D341Med (cell line): ENCODE results near the gene MAPK7.
"Not testable (repeated sequence)": the region's sequence is repeated elsewhere in the genome, so short reads cannot be mapped to it uniquely, and the experiment has no call there.

Source experiments
- DNase-seq: peaks from one replicate; pipeline ENCODE4 v3.0.0; 2012; ENCODE audit warnings: low spot score

MAPK7 gene

DNA sequence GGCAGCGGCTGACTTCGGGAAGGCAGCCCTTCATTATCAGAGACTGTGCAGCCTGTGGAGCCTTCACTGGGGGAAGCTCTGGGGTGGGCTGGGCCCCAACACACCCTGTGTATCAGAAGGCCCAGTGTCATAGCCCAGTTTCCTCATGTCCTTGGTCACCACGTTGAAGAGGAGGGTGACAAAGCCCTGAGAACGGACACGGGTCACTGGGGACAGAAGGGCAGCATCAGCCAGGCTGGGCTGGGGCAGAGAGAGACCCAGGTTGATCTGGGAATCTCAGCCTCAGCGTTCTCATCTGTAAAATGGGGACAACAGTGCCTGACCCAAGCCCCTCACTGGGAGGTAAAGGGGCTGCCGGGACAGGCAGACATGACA lies 35.1 kb upstream of the MAPK7 start:
- no peak for DNase-seq

DNA sequence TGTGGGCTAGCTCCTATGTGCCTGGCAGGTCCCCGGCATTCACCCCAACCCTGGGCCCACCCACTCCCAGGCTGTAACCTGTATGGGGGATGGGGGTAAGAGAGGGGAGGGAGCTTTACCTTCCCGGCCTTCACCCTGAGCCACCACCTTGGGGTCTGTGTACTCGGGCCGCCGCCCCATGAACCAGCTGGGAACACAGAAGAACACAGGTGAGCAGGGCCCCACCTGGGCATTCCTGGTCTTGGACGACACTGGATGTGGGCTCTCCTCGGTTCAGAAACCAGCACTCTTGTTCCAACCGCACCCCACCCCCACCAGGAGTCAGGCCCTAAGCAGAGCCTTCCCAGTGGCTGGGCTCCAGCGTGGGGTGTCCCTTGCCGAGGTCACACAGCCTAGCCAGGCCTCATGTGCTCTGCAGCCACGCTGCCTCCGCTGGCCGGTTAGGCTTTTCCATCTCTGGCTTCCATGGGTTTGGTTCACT lies 34.6 kb upstream of the MAPK7 start:
- DNase-seq, result no peak

DNA sequence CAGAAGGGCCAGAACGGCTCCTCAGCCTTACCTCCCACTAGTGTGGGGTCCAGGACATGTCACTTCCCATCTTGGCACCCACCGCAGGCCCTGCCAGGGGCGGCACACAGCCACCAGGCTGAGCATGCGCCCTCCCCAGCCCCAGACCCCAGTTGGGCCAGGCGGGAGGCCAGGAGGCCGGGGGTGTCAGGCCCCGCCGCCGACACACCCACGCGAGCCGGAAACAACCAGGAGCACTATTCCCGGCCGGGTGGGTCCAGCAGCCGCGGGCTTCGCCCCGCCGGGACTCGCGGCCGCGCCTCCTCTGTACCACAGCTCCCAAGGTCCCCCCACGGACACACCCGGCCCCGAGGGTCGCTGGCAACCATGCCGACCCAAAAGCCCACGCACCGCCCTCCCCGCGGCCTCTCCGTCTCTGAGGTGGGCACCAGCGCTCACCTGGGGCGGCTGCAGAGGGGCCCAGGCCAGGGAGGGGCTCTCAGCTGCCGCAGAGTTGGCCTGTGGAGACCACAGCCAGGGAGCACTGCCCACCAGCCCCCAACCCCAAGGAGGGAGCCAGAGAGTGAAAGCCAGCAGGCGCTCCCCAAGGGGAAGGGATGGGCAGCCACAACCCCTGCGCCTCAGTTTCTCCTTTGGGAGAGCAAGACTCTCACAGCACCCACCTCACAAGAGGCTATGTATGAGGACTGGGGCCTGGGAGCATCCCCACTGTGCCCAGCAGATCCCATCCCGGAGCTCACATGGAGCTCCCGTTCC lies 33.8 kb upstream of the MAPK7 start:
- DNase-seq, result no peak

DNA sequence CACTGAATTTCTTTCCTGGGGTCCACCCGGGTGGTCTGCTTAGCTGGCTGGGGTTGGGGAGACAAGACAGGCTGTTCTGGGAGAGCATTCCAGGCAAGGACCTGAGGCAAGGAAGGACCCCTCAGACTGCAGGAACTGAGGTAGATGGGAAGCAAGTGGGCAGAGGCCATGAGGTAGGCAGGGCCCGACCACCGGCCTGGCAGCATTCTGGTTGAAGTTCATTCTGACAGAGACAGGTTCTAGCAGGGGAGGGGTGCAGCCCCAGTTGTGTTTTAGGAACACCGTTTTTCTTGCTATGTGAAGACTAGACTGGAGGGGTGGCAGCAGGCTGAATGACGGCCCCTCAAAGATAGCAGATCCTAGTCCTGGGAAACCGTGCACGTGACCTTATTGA lies 33.2 kb upstream of the MAPK7 start:
- DNase-seq, result no peak

DNA sequence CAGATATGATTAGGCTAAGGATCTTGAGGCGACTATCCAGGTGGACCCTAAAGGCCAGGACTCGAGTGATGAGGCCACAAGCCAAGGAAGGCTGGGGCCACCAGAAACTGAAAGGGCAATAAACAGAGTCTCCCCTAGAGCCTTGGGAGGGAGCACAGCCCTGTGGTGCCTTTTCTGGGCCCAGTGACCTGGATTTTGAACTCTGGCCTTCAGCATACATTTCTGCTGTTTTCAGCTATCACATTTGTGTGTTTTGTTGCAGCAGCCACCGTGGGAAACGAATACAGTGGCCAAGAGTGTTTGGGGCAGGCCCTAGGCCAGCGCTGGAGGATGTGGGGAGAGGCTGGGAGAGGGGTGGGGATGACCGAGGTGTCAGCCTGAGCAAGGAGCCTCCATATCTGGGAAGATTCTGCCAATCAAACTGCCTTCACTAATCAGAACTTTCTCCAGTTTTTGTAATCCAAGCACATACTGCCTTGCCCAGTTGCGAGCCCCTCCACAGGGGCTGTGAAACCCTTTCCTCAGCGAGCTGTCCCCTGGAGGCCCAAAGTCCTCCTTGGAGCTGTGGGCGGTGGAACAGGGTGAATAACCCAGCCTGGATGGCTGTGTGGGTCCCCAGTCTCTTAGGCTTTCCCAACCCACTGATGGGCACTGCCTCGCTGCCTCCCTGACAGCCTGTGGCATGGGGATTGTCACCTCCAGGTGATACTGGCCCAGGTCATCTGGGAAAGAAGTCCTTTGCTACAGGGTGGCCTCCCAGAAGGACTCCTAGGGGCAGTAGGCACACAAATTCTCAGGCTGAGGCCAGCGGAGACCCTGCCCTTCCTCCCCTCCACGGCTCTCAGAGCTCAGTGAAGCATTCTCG lies 32.6 kb upstream of the MAPK7 start:
- DNase-seq, result no peak

DNA sequence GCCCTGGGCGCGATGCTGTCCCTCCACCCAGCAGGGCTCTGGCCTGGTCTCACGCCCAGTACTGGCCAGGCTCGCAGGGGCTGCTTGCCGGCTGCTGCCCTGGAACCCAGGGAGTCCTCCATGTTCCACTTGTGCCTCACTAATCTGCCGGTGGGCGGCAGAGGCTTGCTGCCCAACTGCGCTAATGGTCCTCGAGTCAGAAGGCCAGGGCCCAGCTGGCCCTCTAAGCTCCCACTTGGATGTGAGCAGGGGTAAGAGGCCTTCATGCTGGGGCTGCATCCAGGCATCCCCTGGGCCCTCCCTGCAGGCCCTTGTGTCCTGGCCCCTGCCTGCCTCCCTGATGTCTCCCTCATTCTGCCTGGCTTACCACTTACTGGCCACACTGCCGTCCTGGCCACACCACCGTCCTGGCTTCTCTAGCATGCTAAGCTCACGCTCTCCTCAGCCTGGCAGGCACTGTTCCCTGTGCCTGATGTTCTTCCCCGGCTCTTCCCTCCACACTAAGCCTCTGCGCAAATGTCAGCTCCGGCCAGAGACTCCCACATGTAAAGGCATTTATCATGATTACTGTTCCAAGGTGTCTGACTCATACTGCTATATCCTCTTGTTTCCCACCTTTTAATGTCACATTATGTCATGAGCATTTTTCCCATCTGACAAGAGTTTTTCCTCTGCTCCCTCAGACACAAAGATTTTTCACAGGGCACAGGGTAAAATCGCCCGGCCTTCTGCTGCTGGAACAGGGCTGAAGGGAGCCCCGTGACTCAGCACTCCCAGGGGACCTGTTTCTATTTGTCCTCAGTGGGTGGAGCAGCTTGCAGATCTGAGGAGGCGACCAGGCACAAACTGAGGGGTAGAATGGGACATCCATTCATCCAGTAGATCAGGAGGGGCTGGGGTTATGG lies 31.7 kb upstream of the MAPK7 start:
- DNase-seq, result peak; percentile 50

DNA sequence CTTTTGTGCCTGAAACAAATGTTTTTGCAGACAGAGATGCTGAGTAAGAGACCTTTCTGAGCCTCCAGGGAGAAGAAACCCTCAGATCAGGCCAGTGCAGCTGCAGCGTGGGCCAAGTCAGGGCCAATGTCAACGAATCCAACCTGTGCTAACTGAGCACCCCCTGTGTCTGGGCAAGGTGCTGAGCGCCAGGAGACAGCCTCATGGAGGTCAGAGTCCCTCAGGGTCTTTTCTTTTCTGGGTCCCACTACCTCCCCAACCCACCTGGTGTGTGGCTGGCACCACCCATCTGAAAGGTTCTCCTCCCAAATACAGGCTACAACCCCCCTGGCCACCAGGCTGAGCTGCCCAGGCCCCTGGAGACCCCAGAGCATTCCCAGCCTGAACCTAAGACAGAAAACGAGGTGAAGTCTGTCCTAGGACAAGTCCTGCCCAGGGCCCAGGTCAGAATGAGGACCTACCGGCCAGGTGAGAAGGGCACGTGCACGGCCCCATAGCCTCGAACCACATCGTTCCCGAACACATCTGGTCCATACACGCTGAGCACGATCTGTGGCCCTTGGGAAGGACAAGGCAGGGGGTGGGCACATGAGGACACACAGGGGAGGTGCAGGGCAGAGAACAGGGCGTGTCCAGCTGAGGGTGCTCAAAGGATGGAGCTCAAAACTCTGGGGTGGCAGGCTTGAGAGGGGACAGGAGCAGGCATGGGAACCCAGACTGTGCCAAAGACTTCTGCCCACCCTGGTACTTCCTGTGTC lies 30.8 kb upstream of the MAPK7 start:
- no peak for DNase-seq

DNA sequence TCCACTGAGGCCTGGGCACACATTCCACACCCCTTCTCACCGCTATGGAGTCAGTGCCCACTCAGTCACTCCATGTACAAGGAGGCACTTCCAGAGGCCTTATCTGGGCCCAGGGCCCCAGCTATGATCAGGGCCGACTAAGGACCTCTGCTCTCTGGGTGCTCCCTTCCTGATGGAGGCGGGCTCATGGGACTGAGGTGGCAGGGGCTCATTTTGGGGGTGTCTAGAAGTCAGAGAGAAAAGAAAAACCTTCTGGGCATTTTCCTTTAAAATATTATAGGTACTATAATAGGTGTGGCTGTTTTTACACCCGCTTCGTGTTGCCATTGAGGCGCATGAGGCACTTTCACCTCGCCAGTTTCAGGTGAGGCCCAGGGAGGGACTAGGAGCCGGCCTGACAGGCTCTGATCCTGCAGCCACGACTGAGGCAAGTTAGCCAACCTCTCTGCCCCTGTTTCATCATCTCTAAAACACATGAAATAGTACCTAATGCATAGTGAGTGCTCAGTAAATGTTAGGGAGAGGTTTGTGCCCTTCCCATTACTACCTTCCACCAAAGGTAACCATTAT lies 30.1 kb upstream of the MAPK7 start:
- DNase-seq, result no peak

DNA sequence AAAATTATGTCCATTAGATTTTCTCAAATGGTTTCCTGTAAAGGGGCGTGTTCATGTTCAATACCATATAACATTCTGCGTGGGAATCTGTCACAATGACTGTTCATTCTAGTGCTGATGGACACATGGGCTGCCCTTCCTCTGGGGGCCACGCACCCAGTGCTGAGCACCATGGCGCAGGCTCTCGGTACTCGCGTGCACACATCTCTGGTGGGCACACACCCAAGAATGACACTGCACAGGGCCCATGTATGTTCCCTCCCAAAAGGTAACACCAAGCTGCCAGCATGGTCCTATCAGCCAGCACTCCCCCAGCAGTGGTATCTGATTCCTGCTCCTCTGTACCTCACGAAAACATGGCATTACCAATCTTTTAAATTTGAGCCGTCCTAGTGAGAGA lies 29.5 kb upstream of the MAPK7 start:
- DNase-seq, result no peak

DNA sequence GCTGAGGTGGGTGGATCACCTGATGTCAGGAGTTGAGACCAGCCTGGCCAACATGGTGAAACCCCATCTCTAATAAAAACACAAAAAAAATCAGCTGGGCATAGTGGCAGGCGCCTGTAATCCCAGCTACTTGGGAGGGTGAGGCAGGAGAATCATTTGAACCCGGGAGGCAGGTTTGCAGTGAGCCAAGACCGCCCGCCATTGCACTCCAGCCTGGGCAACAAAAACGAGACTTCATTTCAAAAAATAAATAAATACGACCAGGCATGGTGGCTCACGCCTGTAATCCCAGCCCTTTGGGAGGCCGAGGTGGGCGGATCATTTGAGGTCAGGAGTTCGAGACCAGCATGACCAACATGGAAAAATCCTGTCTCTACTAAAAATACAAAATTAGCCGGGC lies 24.9 kb upstream of the MAPK7 start:
- not testable (repeated sequence) for DNase-seq

DNA sequence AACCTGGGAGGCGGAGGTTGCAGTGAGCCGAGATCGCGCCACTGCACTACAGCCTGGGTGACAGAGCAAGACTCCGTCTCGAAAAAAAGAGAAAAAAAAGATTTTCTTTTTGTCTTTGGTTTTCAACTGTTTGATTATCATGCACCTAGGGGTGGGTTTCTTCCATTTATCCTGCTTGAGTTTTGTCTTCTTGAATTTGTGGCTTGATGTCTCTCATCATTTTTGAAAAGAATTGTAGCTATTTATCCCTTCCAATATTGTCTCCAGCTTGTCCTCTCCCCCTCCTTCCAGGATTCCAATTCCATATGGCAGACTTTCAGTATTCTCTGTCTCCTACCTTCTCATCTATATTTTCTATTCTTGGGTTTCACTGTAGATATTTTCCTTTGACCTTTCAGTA lies 23.6 kb upstream of the MAPK7 start:
- DNase-seq, result no peak

DNA sequence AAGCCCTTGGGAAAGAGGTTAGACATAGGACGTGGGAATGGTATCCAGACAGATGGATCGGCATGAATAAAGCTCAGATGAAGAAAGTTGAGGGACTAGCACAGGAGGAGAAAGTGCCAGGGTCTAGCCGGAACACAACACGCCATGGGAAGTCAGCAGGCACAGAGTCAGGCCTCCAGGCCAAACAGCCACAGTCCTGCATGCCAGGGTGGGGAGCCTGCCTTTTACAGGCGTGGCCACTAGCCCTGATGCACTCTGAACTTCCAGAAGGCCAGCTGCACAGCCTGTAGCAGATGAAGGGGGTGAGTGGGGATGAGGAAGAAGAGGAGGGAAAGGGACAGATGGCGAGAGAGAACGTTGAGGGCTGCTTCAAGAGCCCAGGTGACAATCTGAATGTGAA lies 20.9 kb upstream of the MAPK7 start:
- no peak for DNase-seq

DNA sequence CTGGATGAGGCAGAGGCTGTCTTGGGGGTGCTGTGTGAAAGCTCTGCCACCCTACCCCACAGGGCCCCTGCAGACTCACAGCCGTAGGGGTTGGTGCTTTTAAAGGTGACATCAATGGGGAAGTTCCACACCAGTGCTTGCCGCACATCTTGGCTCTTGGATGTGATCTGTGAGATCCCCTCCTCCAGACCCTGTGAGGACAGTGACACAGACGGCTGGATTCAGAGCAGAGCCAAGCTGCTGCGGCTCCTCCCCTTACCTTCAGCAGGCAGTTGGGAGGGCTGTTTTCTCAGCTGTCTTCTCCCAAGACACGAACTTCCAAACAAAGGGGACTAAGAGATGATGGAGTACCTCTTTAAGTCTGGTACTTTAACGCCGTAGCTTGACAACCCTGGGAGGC lies 20.5 kb upstream of the MAPK7 start:
- no peak for DNase-seq

DNA sequence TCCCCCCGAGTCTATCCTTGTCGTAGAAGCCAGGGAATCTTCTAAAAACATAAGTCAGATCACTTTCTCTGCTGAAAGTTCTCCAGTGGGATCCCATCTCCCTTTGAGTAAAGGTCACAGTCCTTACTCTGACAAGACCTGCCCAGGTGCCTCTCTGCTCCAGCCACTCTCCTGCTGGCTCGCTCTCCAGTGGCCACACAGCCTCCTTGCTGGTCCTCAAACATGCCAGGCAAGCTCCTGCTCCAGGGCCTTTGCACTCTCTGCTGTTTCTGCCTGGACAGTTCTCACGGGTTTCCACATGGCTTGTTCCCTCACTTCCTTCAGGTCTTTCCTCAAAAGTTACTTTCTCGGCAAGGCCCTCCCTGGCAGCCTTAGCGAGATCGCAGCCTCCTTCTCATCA lies 19.1 kb upstream of the MAPK7 start:
- DNase-seq, result no peak

DNA sequence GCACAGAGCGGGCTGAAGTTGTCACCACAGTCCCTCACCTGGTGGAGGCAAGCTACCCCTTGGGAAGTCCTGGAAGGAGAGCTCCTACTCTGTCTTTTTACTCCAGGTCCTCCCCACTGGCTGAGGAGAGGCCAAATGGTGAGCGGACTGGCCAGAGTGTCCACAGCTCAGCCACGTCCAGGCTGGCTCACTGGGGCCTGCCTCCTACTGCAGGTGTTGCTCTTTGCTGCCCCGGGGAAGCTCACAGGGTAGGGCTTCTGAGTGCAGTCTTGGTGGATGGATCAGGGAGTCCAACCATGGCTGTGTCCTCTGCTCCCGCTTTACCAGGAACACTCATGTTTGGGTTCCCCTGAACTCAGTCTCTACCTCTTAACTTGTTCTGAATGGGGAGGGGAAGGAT lies 18.4 kb upstream of the MAPK7 start:
- DNase-seq, result no peak

DNA sequence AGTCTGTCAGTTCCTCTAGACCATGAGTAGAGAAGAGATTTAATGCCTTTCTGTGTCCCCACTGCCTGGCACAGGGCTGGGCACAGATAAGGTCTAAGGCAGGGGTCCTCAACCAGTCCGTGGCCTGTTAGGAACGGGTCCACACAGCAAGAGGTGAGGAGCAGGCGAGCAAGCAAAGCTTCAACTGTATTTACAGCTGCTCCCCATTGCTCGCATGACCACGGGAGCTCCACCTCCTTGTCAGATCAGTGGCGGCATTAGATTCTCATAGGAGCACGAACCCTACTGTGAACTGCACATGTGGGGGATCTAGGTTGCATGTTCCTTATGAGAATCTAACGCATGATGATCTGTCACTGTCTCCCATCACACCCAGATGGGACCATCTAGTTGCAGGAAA lies 17.5 kb upstream of the MAPK7 start:
- DNase-seq, result no peak

DNA sequence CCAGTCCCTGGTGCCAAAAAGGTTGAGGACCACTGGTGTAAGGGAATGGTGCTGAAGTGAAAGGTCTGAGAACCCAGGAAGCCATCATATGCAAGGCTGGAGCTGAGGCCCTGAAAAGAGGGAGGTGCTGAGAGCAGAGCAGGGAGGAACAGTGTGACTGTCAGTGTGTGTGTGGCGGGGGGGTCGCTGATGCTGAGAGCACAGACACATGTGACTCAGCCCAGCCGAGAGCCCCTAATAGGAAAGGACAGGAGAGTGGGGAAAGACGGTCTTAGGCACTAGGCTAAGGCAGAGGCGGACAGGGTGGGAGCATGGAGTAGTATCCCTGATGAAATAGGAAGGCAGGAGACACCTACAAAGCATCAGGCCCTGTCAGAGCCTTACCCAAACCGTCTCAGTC lies 17.0 kb upstream of the MAPK7 start:
- DNase-seq, result no peak

DNA sequence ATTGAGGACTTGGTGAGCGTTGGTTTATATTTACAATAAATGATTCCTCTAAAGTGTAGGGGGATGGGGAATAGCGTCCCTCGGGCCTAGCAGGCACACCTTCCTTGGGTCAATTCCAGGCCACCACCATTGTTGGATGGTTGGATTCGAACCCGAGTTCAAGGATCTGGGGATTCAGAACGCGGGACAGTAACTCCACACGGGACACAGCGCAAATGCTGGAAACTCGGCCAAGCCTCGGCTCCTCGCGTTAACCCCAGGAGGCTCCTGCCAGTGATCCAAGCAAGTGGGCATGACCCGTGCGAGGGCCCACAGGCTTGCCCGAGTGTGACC lies 16.4 kb upstream of the MAPK7 start:
- no peak for DNase-seq

DNA sequence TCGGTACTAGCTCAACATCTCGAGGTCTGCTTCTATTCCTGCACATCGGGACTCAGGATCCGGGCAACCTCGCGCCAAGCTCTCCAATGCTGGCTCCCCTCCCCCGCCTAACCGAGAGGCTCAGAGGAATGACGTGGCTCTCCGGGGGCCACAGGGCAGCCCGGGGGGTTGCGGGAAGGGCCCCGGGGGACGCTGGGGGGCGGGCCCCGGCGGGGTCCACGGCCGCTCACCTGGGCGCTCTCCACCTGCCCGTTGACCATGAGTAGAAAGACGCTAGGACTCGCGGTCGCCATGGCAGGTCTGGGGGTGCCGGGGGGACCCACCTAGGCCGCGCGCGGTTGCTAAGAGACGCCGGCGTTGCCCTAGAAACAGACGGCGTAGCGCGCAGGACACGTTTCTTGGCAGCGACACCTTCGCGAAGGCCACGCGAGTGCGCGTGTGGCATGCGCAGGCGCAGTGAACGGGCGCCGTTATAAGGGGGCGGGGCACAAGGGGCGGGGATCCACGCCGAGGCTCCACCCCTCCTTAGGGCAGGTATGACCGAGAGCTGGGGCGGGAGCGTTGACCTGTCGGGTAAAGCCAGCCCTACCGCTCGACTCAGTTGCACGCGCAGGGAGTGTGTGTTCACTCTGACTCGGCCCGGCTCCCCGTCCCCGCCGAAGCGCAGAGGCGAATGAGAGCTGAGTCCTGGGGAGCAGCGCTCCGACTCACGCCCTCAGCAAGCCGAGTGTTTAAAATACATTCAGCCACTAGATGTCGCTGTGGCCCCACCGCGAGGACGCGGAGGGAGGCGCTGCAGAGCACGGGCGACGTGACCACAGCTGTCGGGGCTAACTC lies 15.8 kb upstream of the MAPK7 start, which contains the start of gene B9D1:
Gene B9D1 (minus strand): TSS at position 447 of the 837 bp plus-strand sequence. CDS start 154 bp downstream, at position 293.
- peak; percentile 94 for DNase-seq

DNA sequence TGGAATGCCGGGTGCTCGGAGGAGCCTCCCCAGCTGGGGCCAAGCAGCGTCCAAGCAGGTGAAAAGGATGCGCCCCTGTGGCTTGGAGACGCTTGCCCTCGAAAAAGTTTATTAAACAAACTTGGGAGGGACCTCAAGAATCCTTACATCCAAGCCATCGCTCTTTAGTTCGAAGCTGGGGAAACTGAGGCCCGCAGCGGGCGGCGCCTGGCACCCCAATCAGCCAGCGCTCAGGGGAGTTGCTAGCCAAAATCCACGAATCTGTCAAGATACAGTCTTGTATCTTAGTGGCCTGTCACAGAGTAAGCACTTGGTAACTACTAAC lies 15.2 kb upstream of the MAPK7 start:
- DNase-seq, result no peak
